Omental fat pad (tissue), 4 donors: Measurements from ENCODE around the gene LHX1. TPM values are rescaled to one million over a fixed set of nuclear protein-coding genes. Genes with fewer than 3 reads are reported as not detected.

Experiments
- ATAC-seq: fragments of 150-250 bp; one replicate; pipeline ENCODE4 v1.9.1; 2016; ENCODE audit warnings: mild to moderate bottlenecking, moderate library complexity; ENCODE audit not compliant: low FRiP score
- DNase-seq: peaks from one replicate; pipeline ENCODE4 v3.0.0-alpha.2; 2019; ENCODE audit warnings: low spot score
- CTCF ChIP-seq, 3 donors: fragments of 450-650 bp; IDR thresholded peaks; one replicate each; pipeline ENCODE4 v1.5.1; 2016 to 2017; ENCODE audit warnings: antibody characterized with exemption in 3 of 3, mild to moderate bottlenecking in 3 of 3, moderate library complexity in 2 of 3
- total RNA-seq, 4 donors: library from RNA; depleted of rRNA; stranded (reverse); fragments of >200 nt; gene quantifications; one replicate each; pipeline ENCODE4 v1.1.0, GENCODE V29; 2016

Gene LHX1
- total RNA-seq, 4 donors from 2014 or later, result not detected

- no peak for TF ChIP-seq CTCF (IDR thresholded peaks at IDR 0.05)
- ATAC-seq, result peak; percentile 26
- no peak for DNase-seq
Measured at GRCh38 chr17:36949461-36949927, 12.2 kb downstream of the LHX1 start.

GRCh38 chr17:36950027-36950426 is 12.8 kb downstream of the LHX1 start:
- DNase-seq (no peak), ATAC-seq (no peak)
- no peak for TF ChIP-seq CTCF (IDR thresholded peaks at IDR 0.05)

- ATAC-seq (no peak), DNase-seq (no peak)
- TF ChIP-seq CTCF (IDR thresholded peaks at IDR 0.05), result no peak
Measured at GRCh38 chr17:36951084-36951789, 14.0 kb downstream of the LHX1 start.

- no peak for DNase-seq
- TF ChIP-seq CTCF (IDR thresholded peaks at IDR 0.05), result no peak
Measured at GRCh38 chr17:36971508-36971907, 34.2 kb downstream of the LHX1 start.

GRCh38 chr17:36972186-36972700 is 35.0 kb downstream of the LHX1 start:
- no peak for TF ChIP-seq CTCF (IDR thresholded peaks at IDR 0.05)
- DNase-seq (no peak), ATAC-seq (no peak)

More at GRCh38 chr17:36971508-36971907, 34.2 kb downstream of the LHX1 start:
- no peak for ATAC-seq

GRCh38 chr17:36972905-36973304 is 35.6 kb downstream of the LHX1 start:
- no peak for DNase-seq
- TF ChIP-seq CTCF (IDR thresholded peaks at IDR 0.05), result no peak
- ATAC-seq, result no peak
